HepG2 (cell line): ENCODE results near the gene SFI1. TPM values are rescaled to one million over a fixed set of nuclear protein-coding genes. Genes with fewer than 3 reads are reported as not detected.

ENCODE experiments used
- AGO2 ChIP-seq: fragments of 200-400 bp; formaldehyde crosslinking; optimal IDR thresholded peaks from 2 replicates; pipeline ENCODE3; 2017; ENCODE audit warnings: mild to moderate bottlenecking, low read depth, low read length, moderate library complexity
- ISL2 ChIP-seq: sonication (generic); formaldehyde crosslinking; IDR thresholded peaks from 2 replicates; pipeline ENCODE4 v1.5.0; 2020; ENCODE audit warnings: missing genetic modification reagents
- KDM3A ChIP-seq: IDR thresholded peaks from 2 replicates; pipeline ENCODE4 v1.6.1; 2018; ENCODE audit warnings: low read depth, missing compliant biosample characterization
- KLF12 ChIP-seq: sonication (generic); formaldehyde crosslinking; IDR thresholded peaks from 2 replicates; pipeline ENCODE4 v1.4.0; 2020; ENCODE audit warnings: missing genetic modification reagents, borderline replicate concordance
- MAFF ChIP-seq: IDR thresholded peaks from 2 replicates; pipeline ENCODE4 v1.6.1; 2011; ENCODE audit warnings: low read depth, low read length, improper control_type of control experiment
- MBD4 ChIP-seq: IDR thresholded peaks from 2 replicates; pipeline ENCODE4 v1.6.1; 2012; ENCODE audit warnings: low read length, inconsistent platforms, borderline replicate concordance
- MED1 ChIP-seq: sonication (generic); formaldehyde crosslinking; IDR thresholded peaks from 2 replicates; pipeline ENCODE4 v1.4.0; 2020; ENCODE audit warnings: missing genetic modification reagents
- SMARCC2 ChIP-seq: fragments of 450-650 bp; IDR thresholded peaks from 2 replicates; pipeline ENCODE4 v1.6.1; 2017; ENCODE audit warnings: antibody characterized with exemption, mild to moderate bottlenecking
- SMARCE1 ChIP-seq: fragments of 450-650 bp; IDR thresholded peaks from 2 replicates; pipeline ENCODE4 v1.6.1; 2017; ENCODE audit warnings: borderline replicate concordance
- SP1 ChIP-seq, 2 experiments: fragments of 450-650 bp in 1 of 2; sonication (generic) in 1 of 2; formaldehyde crosslinking in 1 of 2; IDR thresholded peaks; 2 replicates each; pipeline versions ENCODE4 v1.4.0 to v1.6.1; 2016 to 2020; ENCODE audit warnings: missing genetic modification reagents in 1 of 2
- STAG1 ChIP-seq: sonication (generic); formaldehyde crosslinking; IDR thresholded peaks from 2 replicates; pipeline ENCODE4 v1.4.0; 2020; ENCODE audit warnings: missing genetic modification reagents
- ZFY ChIP-seq: sonication (generic); formaldehyde crosslinking; IDR thresholded peaks from 2 replicates; pipeline ENCODE4 v1.4.0; 2020; ENCODE audit warnings: missing genetic modification reagents
- ZFYVE20 ChIP-seq: sonication (generic); formaldehyde crosslinking; IDR thresholded peaks from 2 replicates; pipeline ENCODE4 v1.8.0; 2023; ENCODE audit warnings: low read depth, mild to moderate bottlenecking, moderate library complexity, missing genetic modification reagents, borderline replicate concordance
- ZNF274 ChIP-seq: sonication (generic); formaldehyde crosslinking; IDR thresholded peaks from 2 replicates; pipeline ENCODE4 v1.5.1; 2020; ENCODE audit warnings: mild to moderate bottlenecking, missing genetic modification reagents
- ZNF430 ChIP-seq: sonication (generic); formaldehyde crosslinking; IDR thresholded peaks from 2 replicates; pipeline ENCODE4 v1.9.0; 2021; ENCODE audit warnings: mild to moderate bottlenecking, missing genetic modification reagents
- ZNF549 ChIP-seq: sonication (generic); formaldehyde crosslinking; IDR thresholded peaks from 2 replicates; pipeline ENCODE4 v1.5.0; 2020; ENCODE audit warnings: missing genetic modification reagents
- ZNF572 ChIP-seq: sonication (generic); formaldehyde crosslinking; IDR thresholded peaks from 2 replicates; pipeline ENCODE4 v1.5.1; 2020; ENCODE audit warnings: mild to moderate bottlenecking, missing genetic modification reagents
- polyA plus RNA-seq, 8 experiments: library from polyadenylated mRNA; depleted of rRNA in 3 of 8; stranded (reverse) in 7 of 8; unstranded in 1 of 8; fragments of >200 nt; fragmentation: Illumina TruSeq in 4 of 8; extraction: Trizol in 4 of 8; gene quantifications; 2 replicates each; pipeline versions ENCODE4 v1.2.1 to v1.2.3, GENCODE V29; 2011 to 2016; ENCODE audit warnings: low read depth in 4 of 8, missing spikeins in 1 of 8, mixed read lengths in 1 of 8; ENCODE audit not compliant: insufficient read depth in 1 of 8
- total RNA-seq, 5 experiments: library from RNA; depleted of rRNA; stranded (reverse); fragments of >200 nt; fragmentation: Illumina TruSeq; extraction: Trizol; gene quantifications; 2 replicates each; pipeline ENCODE4 v1.2.3, GENCODE V29; 2016; ENCODE audit warnings: low read depth in 1 of 5
- TF ChIP-seq, protein P1 (sequence below): sonication (generic); formaldehyde crosslinking; IDR thresholded peaks from 2 replicates; pipeline ENCODE4 v1.4.0; 2020; ENCODE audit warnings: mild to moderate bottlenecking, missing genetic modification reagents
- TF ChIP-seq, protein P2 (sequence below): sonication (generic); formaldehyde crosslinking; IDR thresholded peaks from 2 replicates; pipeline ENCODE4 v1.8.0; 2022; ENCODE audit warnings: missing genetic modification reagents, low read depth, mild to moderate bottlenecking, borderline replicate concordance
- TF ChIP-seq, protein P3 (sequence below): sonication (generic); formaldehyde crosslinking; IDR thresholded peaks from 2 replicates; pipeline ENCODE4 v1.4.0; 2020; ENCODE audit warnings: missing genetic modification reagents
- TF ChIP-seq, protein P4 (sequence below): sonication (generic); formaldehyde crosslinking; IDR thresholded peaks from 2 replicates; pipeline ENCODE4 v1.5.0; 2020; ENCODE audit warnings: mild to moderate bottlenecking, missing genetic modification reagents, borderline replicate concordance
- TF ChIP-seq, protein P5 (sequence below): sonication (generic); formaldehyde crosslinking; IDR thresholded peaks from 2 replicates; pipeline ENCODE4 v1.5.0; 2020; ENCODE audit warnings: missing genetic modification reagents, mild to moderate bottlenecking, borderline replicate concordance

Gene SFI1
- total and polyA plus RNA-seq, 2 of the 13 experiments (the other 11 are each of a cell fraction or from before 2014, with no cell fraction given): 20.5 to 40.1 TPM

DNA sequence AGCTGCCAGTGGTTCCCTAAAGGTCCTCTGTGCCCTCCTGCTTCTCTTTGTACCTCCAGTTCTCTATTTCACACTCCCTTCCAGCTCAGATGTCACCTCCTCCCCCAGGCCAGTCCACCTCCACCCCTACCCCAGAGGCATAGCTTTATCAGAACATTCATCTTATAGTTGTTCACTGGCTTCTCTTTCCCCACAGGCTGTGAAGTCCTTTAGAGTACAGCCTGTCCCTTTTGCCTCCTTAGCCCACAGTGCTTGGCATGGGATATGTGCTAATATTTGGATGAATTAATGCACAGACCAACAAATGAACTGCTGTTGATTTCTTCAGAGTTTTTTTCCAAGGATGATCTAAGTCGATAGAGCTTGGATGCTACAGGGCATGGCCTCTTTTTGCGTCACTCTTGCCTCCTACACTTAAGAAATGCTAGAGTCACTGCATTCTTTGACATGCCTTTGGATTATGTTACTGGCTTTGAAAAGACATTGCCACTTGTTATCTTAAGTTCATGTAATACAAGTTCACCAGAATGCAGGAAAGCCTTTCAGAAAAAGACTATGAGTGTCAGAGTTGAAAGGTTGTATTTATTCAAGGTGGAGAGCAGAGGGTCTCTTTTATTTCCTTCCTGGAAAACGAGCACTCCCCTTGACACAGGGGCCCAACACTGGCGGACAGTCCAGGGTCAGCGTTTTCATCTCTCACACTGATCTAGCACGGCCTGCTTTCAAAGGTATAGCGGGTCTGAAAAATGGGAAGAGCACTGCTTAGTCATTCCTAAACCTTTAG is 90.0 kb downstream of the SFI1 start (continued):
- TF ChIP-seq ZFYVE20 (CRISPR knock-in tag): no peak
- TF ChIP-seq MAFF: 0 out of 2 replicates have a peak, but pooled peaks have one; percentile 8
- TF ChIP-seq, protein P1, sequence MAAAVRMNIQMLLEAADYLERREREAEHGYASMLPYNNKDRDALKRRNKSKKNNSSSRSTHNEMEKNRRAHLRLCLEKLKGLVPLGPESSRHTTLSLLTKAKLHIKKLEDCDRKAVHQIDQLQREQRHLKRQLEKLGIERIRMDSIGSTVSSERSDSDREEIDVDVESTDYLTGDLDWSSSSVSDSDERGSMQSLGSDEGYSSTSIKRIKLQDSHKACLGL (CRISPR knock-in tag): no peak
- TF ChIP-seq ZNF274 (CRISPR knock-in tag): no peak
- TF ChIP-seq STAG1 (CRISPR knock-in tag): no peak
- TF ChIP-seq, protein P2, sequence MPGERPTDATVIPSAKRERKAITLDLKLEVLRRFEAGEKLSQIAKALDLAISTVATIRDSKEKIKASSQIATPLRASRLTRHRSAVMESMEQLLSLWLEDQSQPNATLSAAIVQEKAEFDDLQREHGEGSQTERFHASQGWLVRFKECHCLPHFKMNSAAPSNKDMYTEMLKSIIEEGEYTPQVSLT (CRISPR knock-in tag): no peak
- no peak for TF ChIP-seq ZNF549 (CRISPR knock-in tag)
- TF ChIP-seq, protein P3, sequence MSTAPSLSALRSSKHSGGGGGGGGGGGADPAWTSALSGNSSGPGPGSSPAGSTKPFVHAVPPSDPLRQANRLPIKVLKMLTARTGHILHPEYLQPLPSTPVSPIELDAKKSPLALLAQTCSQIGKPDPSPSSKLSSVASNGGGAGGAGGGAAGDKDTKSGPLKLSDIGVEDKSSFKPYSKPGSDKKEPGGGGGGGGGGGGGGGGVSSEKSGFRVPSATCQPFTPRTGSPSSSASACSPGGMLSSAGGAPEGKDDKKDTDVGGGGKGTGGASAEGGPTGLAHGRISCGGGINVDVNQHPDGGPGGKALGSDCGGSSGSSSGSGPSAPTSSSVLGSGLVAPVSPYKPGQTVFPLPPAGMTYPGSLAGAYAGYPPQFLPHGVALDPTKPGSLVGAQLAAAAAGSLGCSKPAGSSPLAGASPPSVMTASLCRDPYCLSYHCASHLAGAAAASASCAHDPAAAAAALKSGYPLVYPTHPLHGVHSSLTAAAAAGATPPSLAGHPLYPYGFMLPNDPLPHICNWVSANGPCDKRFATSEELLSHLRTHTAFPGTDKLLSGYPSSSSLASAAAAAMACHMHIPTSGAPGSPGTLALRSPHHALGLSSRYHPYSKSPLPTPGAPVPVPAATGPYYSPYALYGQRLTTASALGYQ (CRISPR knock-in tag): peak; percentile 89
- no peak for TF ChIP-seq ZNF430 (CRISPR knock-in tag)
- no peak for TF ChIP-seq KLF12 (CRISPR knock-in tag)
- peak; percentile 94 for TF ChIP-seq ISL2 (CRISPR knock-in tag)
- TF ChIP-seq ZFY (CRISPR knock-in tag): no peak
- TF ChIP-seq SP1 (IDR thresholded peaks at IDR 0.05): no peak
- TF ChIP-seq SP1 (CRISPR knock-in tag; IDR thresholded peaks at IDR 0.05): no peak
- no peak for TF ChIP-seq MBD4
- TF ChIP-seq AGO2: no peak
- peak; percentile 91 for TF ChIP-seq MED1 (CRISPR knock-in tag)
- TF ChIP-seq, protein P4, sequence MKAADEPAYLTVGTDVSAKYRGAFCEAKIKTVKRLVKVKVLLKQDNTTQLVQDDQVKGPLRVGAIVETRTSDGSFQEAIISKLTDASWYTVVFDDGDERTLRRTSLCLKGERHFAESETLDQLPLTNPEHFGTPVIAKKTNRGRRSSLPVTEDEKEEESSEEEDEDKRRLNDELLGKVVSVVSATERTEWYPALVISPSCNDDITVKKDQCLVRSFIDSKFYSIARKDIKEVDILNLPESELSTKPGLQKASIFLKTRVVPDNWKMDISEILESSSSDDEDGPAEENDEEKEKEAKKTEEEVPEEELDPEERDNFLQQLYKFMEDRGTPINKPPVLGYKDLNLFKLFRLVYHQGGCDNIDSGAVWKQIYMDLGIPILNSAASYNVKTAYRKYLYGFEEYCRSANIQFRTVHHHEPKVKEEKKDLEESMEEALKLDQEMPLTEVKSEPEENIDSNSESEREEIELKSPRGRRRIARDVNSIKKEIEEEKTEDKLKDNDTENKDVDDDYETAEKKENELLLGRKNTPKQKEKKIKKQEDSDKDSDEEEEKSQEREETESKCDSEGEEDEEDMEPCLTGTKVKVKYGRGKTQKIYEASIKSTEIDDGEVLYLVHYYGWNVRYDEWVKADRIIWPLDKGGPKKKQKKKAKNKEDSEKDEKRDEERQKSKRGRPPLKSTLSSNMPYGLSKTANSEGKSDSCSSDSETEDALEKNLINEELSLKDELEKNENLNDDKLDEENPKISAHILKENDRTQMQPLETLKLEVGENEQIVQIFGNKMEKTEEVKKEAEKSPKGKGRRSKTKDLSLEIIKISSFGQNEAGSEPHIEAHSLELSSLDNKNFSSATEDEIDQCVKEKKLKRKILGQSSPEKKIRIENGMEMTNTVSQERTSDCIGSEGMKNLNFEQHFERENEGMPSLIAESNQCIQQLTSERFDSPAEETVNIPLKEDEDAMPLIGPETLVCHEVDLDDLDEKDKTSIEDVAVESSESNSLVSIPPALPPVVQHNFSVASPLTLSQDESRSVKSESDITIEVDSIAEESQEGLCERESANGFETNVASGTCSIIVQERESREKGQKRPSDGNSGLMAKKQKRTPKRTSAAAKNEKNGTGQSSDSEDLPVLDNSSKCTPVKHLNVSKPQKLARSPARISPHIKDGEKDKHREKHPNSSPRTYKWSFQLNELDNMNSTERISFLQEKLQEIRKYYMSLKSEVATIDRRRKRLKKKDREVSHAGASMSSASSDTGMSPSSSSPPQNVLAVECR (CRISPR knock-in tag): no peak
- TF ChIP-seq ZNF572 (CRISPR knock-in tag): no peak
- no peak for TF ChIP-seq SMARCE1
- TF ChIP-seq KDM3A (CRISPR knock-in tag): no peak
- no peak for TF ChIP-seq SMARCC2
- TF ChIP-seq, protein P5, sequence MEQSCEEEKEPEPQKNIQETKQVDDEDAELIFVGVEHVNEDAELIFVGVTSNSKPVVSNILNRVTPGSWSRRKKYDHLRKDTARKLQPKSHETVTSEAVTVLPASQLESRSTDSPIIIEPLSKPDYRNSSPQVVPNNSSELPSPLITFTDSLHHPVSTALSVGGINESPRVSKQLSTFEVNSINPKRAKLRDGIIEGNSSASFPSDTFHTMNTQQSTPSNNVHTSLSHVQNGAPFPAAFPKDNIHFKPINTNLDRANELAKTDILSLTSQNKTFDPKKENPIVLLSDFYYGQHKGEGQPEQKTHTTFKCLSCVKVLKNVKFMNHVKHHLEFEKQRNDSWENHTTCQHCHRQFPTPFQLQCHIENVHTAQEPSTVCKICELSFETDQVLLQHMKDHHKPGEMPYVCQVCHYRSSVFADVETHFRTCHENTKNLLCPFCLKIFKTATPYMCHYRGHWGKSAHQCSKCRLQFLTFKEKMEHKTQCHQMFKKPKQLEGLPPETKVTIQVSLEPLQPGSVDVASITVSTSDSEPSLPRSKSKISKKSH: no peak
